Heart right ventricle (tissue), 16 donors: ENCODE measurements around the gene ZNF135. TPM values are rescaled to one million over a fixed set of nuclear protein-coding genes. Genes with fewer than 3 reads are reported as not detected.

Experiments used
- ATAC-seq, 8 donors: fragments of 200-7000 bp; cut with Tn5 transposase; one replicate each; pipeline ENCODE4 v1.9.1; 2020; ENCODE audit warnings: mild to moderate bottlenecking in 8 of 8, moderate library complexity in 8 of 8, moderate number of reproducible peaks in 1 of 8
- DNase-seq, 2 donors: peaks; one replicate each; pipeline ENCODE4 v3.0.0-alpha.2; 2020
- H3K27ac ChIP-seq, 10 donors: fragments of 200-600 bp; sonication (generic) in 2 of 10; one replicate each; pipeline versions ENCODE4 v1.5.0 to v1.8.0; 2020 to 2022; ENCODE audit warnings: mild to moderate bottlenecking in 3 of 10
- H3K27me3 ChIP-seq, 7 donors: fragments of 200-600 bp; one replicate each; pipeline ENCODE4 v1.8.0; 2021 to 2022; ENCODE audit warnings: mild to moderate bottlenecking in 2 of 7
- H3K36me3 ChIP-seq, 9 donors: fragments of 200-600 bp; sonication (generic) in 1 of 9; one replicate each; pipeline versions ENCODE4 v1.5.0 to v1.8.0; 2020 to 2022; ENCODE audit warnings: mild to moderate bottlenecking in 2 of 9
- H3K4me1 ChIP-seq, 9 donors: fragments of 200-600 bp; sonication (generic) in 1 of 9; one replicate each; pipeline versions ENCODE4 v1.5.0 to v1.8.0; 2020 to 2022; ENCODE audit warnings: mild to moderate bottlenecking in 4 of 9
- H3K4me3 ChIP-seq, 10 donors: fragments of 200-600 bp; sonication (generic) in 2 of 10; one replicate each; pipeline versions ENCODE4 v1.5.0 to v1.8.0; 2020 to 2022; ENCODE audit warnings: mild to moderate bottlenecking in 7 of 10, moderate library complexity in 2 of 10
- H3K9me3 ChIP-seq, 11 donors: fragments of 200-600 bp in 10 of 11; sonication (generic) in 2 of 11; one replicate each; pipeline versions ENCODE4 v1.5.0 to v1.8.0; 2013 to 2022; ENCODE audit warnings: mild to moderate bottlenecking in 2 of 11, control low read depth in 1 of 11, moderate library complexity in 1 of 11
- WGBS, 2 donors: extraction: QIAGEN DNeasy Blood & Tissue Kit; methylation state at CpG; one replicate each; pipeline ENCODE4 v1.1.7; 2013; ENCODE audit warnings: inconsistent platforms in 1 of 2; 5-methylcytosine and 5-hydroxymethylcytosine counted together
- intact Hi-C, 10 donors: fragments of 100-400 bp; cut with DNase I; formaldehyde crosslinking; loops; one replicate each; pipeline versions ENCODE4 v1.11.1 to v1.14.2; 2022
- long read RNA-seq, 3 donors: library from polyadenylated mRNA; unstranded; transcript quantifications; one replicate each; pipeline ENCODE4 v2.0.0, GENCODE V29; 2020 to 2021
- polyA plus RNA-seq, 2 donors: library from polyadenylated mRNA; stranded (reverse); fragments of 200-250 nt; gene quantifications; one replicate each; pipeline ENCODE4 v1.2.3, GENCODE V29; 2013
- total RNA-seq, 10 donors: library from RNA; stranded (reverse); fragmentation: NEBNext Ultra II Directional in 3 of 10; extraction: Animal tissue kit (Norgen Biotek cat#: 25700) in 3 of 10; gene quantifications; one replicate each; pipeline versions ENCODE4 v1.2.1 to v1.2.4, GENCODE V29; 2021 to 2023
- TF ChIP-seq, protein P1 (sequence below), 9 donors: fragments of 200-600 bp; sonication (generic) in 2 of 9; IDR thresholded peaks; one replicate each; pipeline versions ENCODE4 v1.5.0 to v1.8.0; 2021 to 2022; ENCODE audit warnings: antibody characterized with exemption in 9 of 9, mild to moderate bottlenecking in 5 of 9, moderate library complexity in 1 of 9
- donor health status: Arrhythmogenic right ventricular cardiomyopathy.
- donor health status: ischemic (EF 13 %, LVEDD 7.1; RV severe dilation, severe dysfunction).
- donor health status: healthy with polysubstance abuse.
- donor health status: DM: no; HTN: yes; CAD: no.
- donor health status: DM: no; HTN: no; CAD: no.
- donor health status: ischemic (EF 25% LVEDD 6.9; RV normal size, moderate dysfunction).
- donor health status: ischemic (EF 25% LVEDD 5.7; RV mildly dilated, moderate dysfunction).
- donor health status: healthy.
- donor health status: DM: yes; HTN: yes; CAD: no.
- donor health status: Ischemic cardiomyopathy.
- donor health status: ischemic (EF 35%, LVEDD 5.7; RV mildly dilated, moderate dysfunction).
- donor health status: nonischemic (EF 11% LVEDD 7.7; RV severe dilation, severe dysfunction).
- donor health status: DM: yes; HTN: yes; CAD: no.
- donor health status: PGD.
- donor health status: ischemic (EF 29% LVEDD 5.4; RV normal size, mild dysfunction).
- donor health status: nonischemic (EF 23%, LVEDD 6.1; RV moderate dilation, normal function).

Gene ZNF135
- total RNA-seq (1 to 10 TPM; 2.9 to 5.0 (median 3.9) TPM), polyA plus RNA-seq (10 to 100 TPM in 1 of 2 donors, 1 to 10 TPM in 1; 2.5 to 10.1 TPM)
- long read RNA-seq, donor 1, partial matches to known transcripts, result 0 of 2 reads
- long read RNA-seq, donor 1, other reads (novel, unspliced or antisense), result 1 of 2 reads
- long read RNA-seq, donor 2, partial matches to known transcripts, result 9 of 14 reads
- long read RNA-seq, donor 2, other reads (novel, unspliced or antisense), result 5 of 14 reads
- long read RNA-seq, donor 3, partial matches to known transcripts, result 8 of 13 reads
- long read RNA-seq, donor 3, other reads (novel, unspliced or antisense), result 2 of 13 reads

GRCh38 chr19:58059003-58059670, at the start of gene ZNF135:
Gene ZNF135, plus strand, starts transcription at chr19:58059282. Its CDS starts 721 bp downstream, at chr19:58060003.
- intact Hi-C loops, result loop anchor here in 6 of 10 donors (2.0 to 5.0 kb wide), 2 partner anchors 38 to 56 kb away; partner anchors contain the start of genes ZSCAN18 (in 5 of the 6) and ZNF606 (in 1 of the 6)

GRCh38 chr19:58009301-58009665, 49.8 kb upstream of the ZNF135 start:
- Histone ChIP-seq H3K4me1 (peaks cover 0 to 24% (median 15%) of the 10 kb centered on the region in 9 donors), H3K27ac (peak overlapping the region in 4 of 10 donors; percentile 71 to 86 (median 78)), H3K36me3 (peaks cover 0 to 36% (median 22%) of the 10 kb centered on the region in 9 donors), H3K9me3 (peaks cover 0 to 90% (median 11%) of the 10 kb centered on the region in 11 donors), H3K27me3 (no peaks in the 10 kb centered on the region), H3K4me3 (peak overlapping the region; percentile 26 to 65 (median 51))
- intact Hi-C loops, result no loop called here
- DNase-seq, result no peak
- WGBS, 2 donors, result 2 to 4% methylated on average over 21 of the region's 21 CpGs
- no peak for ATAC-seq
- TF ChIP-seq, protein P1, sequence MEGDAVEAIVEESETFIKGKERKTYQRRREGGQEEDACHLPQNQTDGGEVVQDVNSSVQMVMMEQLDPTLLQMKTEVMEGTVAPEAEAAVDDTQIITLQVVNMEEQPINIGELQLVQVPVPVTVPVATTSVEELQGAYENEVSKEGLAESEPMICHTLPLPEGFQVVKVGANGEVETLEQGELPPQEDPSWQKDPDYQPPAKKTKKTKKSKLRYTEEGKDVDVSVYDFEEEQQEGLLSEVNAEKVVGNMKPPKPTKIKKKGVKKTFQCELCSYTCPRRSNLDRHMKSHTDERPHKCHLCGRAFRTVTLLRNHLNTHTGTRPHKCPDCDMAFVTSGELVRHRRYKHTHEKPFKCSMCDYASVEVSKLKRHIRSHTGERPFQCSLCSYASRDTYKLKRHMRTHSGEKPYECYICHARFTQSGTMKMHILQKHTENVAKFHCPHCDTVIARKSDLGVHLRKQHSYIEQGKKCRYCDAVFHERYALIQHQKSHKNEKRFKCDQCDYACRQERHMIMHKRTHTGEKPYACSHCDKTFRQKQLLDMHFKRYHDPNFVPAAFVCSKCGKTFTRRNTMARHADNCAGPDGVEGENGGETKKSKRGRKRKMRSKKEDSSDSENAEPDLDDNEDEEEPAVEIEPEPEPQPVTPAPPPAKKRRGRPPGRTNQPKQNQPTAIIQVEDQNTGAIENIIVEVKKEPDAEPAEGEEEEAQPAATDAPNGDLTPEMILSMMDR (IDR thresholded peaks at IDR 0.05), result no peak

More at GRCh38 chr19:58059003-58059670, at the start of gene ZNF135:
- Histone ChIP-seq H3K27ac (peak within 1 kb of the TSS; percentile 84 to 99 (median 95)), H3K4me3 (peak within 1 kb of the TSS; percentile 51 to 84 (median 72)), H3K27me3 (no peaks in the 10 kb centered on the region), H3K9me3 (peaks cover 0 to 72% (median 0%) of the 10 kb centered on the region in 11 donors), H3K36me3 (peaks cover 0 to 22% (median 8%) of the 10 kb centered on the region in 9 donors), H3K4me1 (peaks cover 0 to 25% (median 15%) of the 10 kb centered on the region in 9 donors)
- DNase-seq (peak; percentile 92 to 94), ATAC-seq (peak; percentile 96 to 98 (median 98))
- TF ChIP-seq, protein P1 (IDR thresholded peaks at IDR 0.05), result no peak
- 0 to 1% methylated on average over 48 to 62 of the region's 62 CpGs for WGBS, 2 donors

GRCh38 chr19:58009666-58010301, 49.3 kb upstream of the ZNF135 start:
- H3K9me3 ChIP-seq, result peaks cover 0 to 85% (median 11%) of the 10 kb centered on the region in 11 donors
- H3K27ac ChIP-seq, result peak overlapping the region in 9 of 10 donors; percentile 45 to 94 (median 79)
- DNase-seq, result peak; percentile 90 to 93
- TF ChIP-seq, protein P1 (IDR thresholded peaks at IDR 0.05), result no peak
- WGBS, 2 donors, result 4 to 11% methylated on average over 41 of the region's 41 CpGs
- peak overlapping the region; percentile 26 to 65 (median 51) for H3K4me3 ChIP-seq
- H3K4me1 ChIP-seq, result peaks cover 0 to 19% (median 14%) of the 10 kb centered on the region in 9 donors
- peak; percentile 97 to 99 (median 98) for ATAC-seq
- intact Hi-C loops, result no loop called here
- H3K36me3 ChIP-seq, result peaks cover 0 to 31% (median 17%) of the 10 kb centered on the region in 9 donors
- no peaks in the 10 kb centered on the region for H3K27me3 ChIP-seq

GRCh38 chr19:58010507-58010906, 48.6 kb upstream of the ZNF135 start:
- ATAC-seq, result no peak
- H3K4me3 ChIP-seq, result peak overlapping the region in 5 of 10 donors; percentile 48 to 65 (median 56)
- TF ChIP-seq, protein P1 (IDR thresholded peaks at IDR 0.05), result no peak
- H3K27ac ChIP-seq, result peak overlapping the region in 4 of 10 donors; percentile 79 to 94 (median 80)
- no peaks in the 10 kb centered on the region for H3K27me3 ChIP-seq
- no peak for DNase-seq
- peaks cover 0 to 78% (median 11%) of the 10 kb centered on the region in 11 donors for H3K9me3 ChIP-seq
- peaks cover 0 to 23% (median 13%) of the 10 kb centered on the region in 9 donors for H3K36me3 ChIP-seq
- WGBS, 2 donors, result 67 to 82% methylated on average over 22 of the region's 22 CpGs
- peaks cover 0 to 18% (median 14%) of the 10 kb centered on the region in 9 donors for H3K4me1 ChIP-seq
- intact Hi-C loops, result no loop called here
